GM12892 (cell line): Measurements from ENCODE around the gene NPPC.

Source experiments
- POLR2A ChIP-seq: IDR thresholded peaks from 2 replicates; pipeline ENCODE4 v1.6.1; 2011; ENCODE audit warnings: low read depth, low read length, control low read depth
- POLR2AphosphoS5 ChIP-seq: IDR thresholded peaks from 2 replicates; pipeline ENCODE4 v1.6.1; 2011; ENCODE audit warnings: low read depth, low read length, control low read depth

DNA sequence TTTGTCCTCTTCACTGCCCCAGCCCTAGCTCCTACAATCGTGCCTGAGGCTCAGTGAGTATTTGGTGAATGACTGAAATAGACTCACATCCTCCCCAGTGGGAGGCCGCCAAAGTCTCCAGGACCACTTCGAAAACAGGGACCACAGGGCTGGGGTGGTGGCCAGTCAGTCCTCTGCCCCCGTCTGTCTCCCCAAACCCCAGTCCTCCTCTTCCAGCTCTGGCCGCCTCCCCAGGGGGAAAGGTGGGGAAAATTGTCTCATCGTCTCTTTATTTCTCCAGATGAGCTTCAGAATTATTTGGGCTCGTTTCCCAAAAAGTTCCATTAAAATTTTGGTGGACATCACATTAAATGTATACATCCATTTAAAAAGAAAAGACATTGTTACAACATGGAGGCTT is 43.5 kb downstream of the NPPC start:
- TF ChIP-seq POLR2A (no peak), POLR2AphosphoS5 (no peak)
